K562 (cell line): Measurements from ENCODE around the gene DHTKD1. TPM values are rescaled to one million over a fixed set of nuclear protein-coding genes. Genes with fewer than 3 reads are reported as not detected.

Experiments
- BACH1 ChIP-seq: fragments of 200-800 bp; sonication (Bioruptor generic); IDR thresholded peaks from 2 replicates; pipeline ENCODE4 v1.6.1; 2016; ENCODE audit warnings: missing genetic modification characterization, missing compliant biosample characterization
- CCAR2 ChIP-seq: fragments of 200-400 bp; formaldehyde crosslinking; IDR thresholded peaks from 2 replicates; pipeline ENCODE4 v1.6.1; 2017; ENCODE audit warnings: mild to moderate bottlenecking, low read depth, low read length
- CREB3L1 ChIP-seq: fragments of 450-650 bp; IDR thresholded peaks from 2 replicates; pipeline ENCODE4 v1.6.1; 2014; ENCODE audit warnings: low read depth, mild to moderate bottlenecking, moderate library complexity, borderline replicate concordance
- FOXA1 ChIP-seq: fragments of 450-650 bp; IDR thresholded peaks from 2 replicates; pipeline ENCODE4 v1.6.1; 2016; ENCODE audit warnings: mild to moderate bottlenecking, borderline replicate concordance
- MEF2A ChIP-seq: IDR thresholded peaks from 2 replicates; pipeline ENCODE4 v1.6.1; 2011; ENCODE audit warnings: low read depth, mild to moderate bottlenecking, low read length, moderate library complexity; ENCODE audit not compliant: control insufficient read depth
- MEIS2 ChIP-seq: fragments of 450-650 bp; IDR thresholded peaks from 2 replicates; pipeline ENCODE4 v1.6.1; 2014; ENCODE audit warnings: mild to moderate bottlenecking; ENCODE audit not compliant: partially characterized antibody
- PCBP2 ChIP-seq: fragments of 200-400 bp; formaldehyde crosslinking; IDR thresholded peaks from 2 replicates; pipeline ENCODE4 v1.6.1; 2018; ENCODE audit warnings: low read length, low read depth, mild to moderate bottlenecking, moderate library complexity; ENCODE audit not compliant: poor library complexity, severe bottlenecking
- SAFB ChIP-seq: fragments of 200-400 bp; formaldehyde crosslinking; IDR thresholded peaks from 2 replicates; pipeline ENCODE4 v1.6.1; 2017; ENCODE audit warnings: low read depth, low read length, borderline replicate concordance
- SAFB2 ChIP-seq: fragments of 200-400 bp; formaldehyde crosslinking; IDR thresholded peaks from 2 replicates; pipeline ENCODE4 v1.6.1; 2018; ENCODE audit warnings: borderline replicate concordance, low read length, low read depth, moderate library complexity; ENCODE audit not compliant: severe bottlenecking
- TEAD2 ChIP-seq: fragments of 450-650 bp; IDR thresholded peaks from 2 replicates; pipeline ENCODE4 v1.6.1; 2016; ENCODE audit warnings: missing genetic modification characterization, control low read depth, missing compliant biosample characterization
- ZBTB33 ChIP-seq: sonication (generic); formaldehyde crosslinking; IDR thresholded peaks from 2 replicates; pipeline ENCODE4 v1.8.1; 2023; ENCODE audit warnings: mild to moderate bottlenecking, missing genetic modification reagents
- ZNF324 ChIP-seq: fragments of 250-450 bp; sonication (Bioruptor Pico); IDR thresholded peaks from 2 replicates; pipeline ENCODE4 v1.4.0; 2020; ENCODE audit warnings: mild to moderate bottlenecking
- ZNF551 ChIP-seq: fragments of 250-450 bp; sonication (Bioruptor Pico); IDR thresholded peaks from 2 replicates; pipeline ENCODE4 v1.5.0; 2021; ENCODE audit warnings: mild to moderate bottlenecking, moderate library complexity
- ZNF780A ChIP-seq: fragments of 250-450 bp; sonication (Bioruptor Pico); IDR thresholded peaks from 2 replicates; pipeline ENCODE4 v1.5.0; 2021; ENCODE audit warnings: mild to moderate bottlenecking
- polyA plus RNA-seq, 8 experiments: library from polyadenylated mRNA; depleted of rRNA in 4 of 8; stranded (reverse) in 5 of 8; unstranded in 3 of 8; fragments of >200 nt; fragmentation: Nextera tagmentation in 2 of 8; fragmentation: Illumina TruSeq in 1 of 8; extraction: Ambion mirVana in 2 of 8; extraction: Trizol in 1 of 8; gene quantifications; 2 replicates each; pipeline versions ENCODE4 v1.2.1 to v1.2.3, GENCODE V29; 2011 to 2014; ENCODE audit warnings: inconsistent platforms in 1 of 8, missing spikeins in 1 of 8
- total RNA-seq, 7 experiments: library from RNA; depleted of rRNA in 6 of 7; stranded (reverse); fragments of >200 nt in 6 of 7; fragmentation: Illumina TruSeq in 2 of 7; extraction: Trizol in 2 of 7; gene quantifications; 2 replicates each; pipeline versions ENCODE4 v1.2.1 to v1.2.3, GENCODE V29; 2011 to 2021; ENCODE audit warnings: low replicate concordance in 1 of 7
- TF ChIP-seq, protein P1 (sequence below): fragments of 250-450 bp; sonication (Bioruptor Pico); IDR thresholded peaks from 2 replicates; pipeline ENCODE4 v1.5.1; 2021; ENCODE audit warnings: mild to moderate bottlenecking
- TF ChIP-seq, protein P2 (sequence below): fragments of 250-450 bp; sonication (Bioruptor Pico); IDR thresholded peaks from 2 replicates; pipeline ENCODE4 v1.5.0; 2021

Gene DHTKD1
- total and polyA plus RNA-seq, 9 of the 15 experiments (the other 6 are each of a cell fraction or from before 2014, with no cell fraction given) = 3.1 to 19.7 (median 6.8) TPM

- TF ChIP-seq, protein P1, sequence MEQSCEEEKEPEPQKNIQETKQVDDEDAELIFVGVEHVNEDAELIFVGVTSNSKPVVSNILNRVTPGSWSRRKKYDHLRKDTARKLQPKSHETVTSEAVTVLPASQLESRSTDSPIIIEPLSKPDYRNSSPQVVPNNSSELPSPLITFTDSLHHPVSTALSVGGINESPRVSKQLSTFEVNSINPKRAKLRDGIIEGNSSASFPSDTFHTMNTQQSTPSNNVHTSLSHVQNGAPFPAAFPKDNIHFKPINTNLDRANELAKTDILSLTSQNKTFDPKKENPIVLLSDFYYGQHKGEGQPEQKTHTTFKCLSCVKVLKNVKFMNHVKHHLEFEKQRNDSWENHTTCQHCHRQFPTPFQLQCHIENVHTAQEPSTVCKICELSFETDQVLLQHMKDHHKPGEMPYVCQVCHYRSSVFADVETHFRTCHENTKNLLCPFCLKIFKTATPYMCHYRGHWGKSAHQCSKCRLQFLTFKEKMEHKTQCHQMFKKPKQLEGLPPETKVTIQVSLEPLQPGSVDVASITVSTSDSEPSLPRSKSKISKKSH (CRISPR knock-in tag) = no peak
- TF ChIP-seq CCAR2 (no peak), MEF2A (no peak), ZBTB33 (0 out of 2 replicates have a peak, but pooled peaks have one; percentile 12), ZNF324 (CRISPR knock-in tag) (no peak), PCBP2 (no peak), BACH1 (tag) (no peak), SAFB (0 out of 2 replicates have a peak, but pooled peaks have one; percentile 49), TEAD2 (tag) (no peak), ZNF780A (no peak), FOXA1 (no peak), SAFB2 (no peak), CREB3L1 (no peak), MEIS2 (peak; percentile 78), ZNF551 (CRISPR knock-in tag) (no peak)
- TF ChIP-seq, protein P2, sequence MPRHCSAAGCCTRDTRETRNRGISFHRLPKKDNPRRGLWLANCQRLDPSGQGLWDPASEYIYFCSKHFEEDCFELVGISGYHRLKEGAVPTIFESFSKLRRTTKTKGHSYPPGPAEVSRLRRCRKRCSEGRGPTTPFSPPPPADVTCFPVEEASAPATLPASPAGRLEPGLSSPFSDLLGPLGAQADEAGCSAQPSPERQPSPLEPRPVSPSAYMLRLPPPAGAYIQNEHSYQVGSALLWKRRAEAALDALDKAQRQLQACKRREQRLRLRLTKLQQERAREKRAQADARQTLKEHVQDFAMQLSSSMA (CRISPR knock-in tag) = no peak
Measured at GRCh38 chr10:12129222-12130111, 60.7 kb downstream of the DHTKD1 start, which contains the start of gene SEC61A2 (continued).
